NK-92 (cell line): ENCODE data around the gene NOLC1.
"Not testable (repeated sequence)": the region's sequence is repeated elsewhere in the genome, so short reads cannot be mapped to it uniquely, and the experiment has no call there.

Experiments
- DNase-seq: peaks from one replicate; lab custom pipeline; 2025; ENCODE audit not compliant: unreplicated experiment; lab: John Stamatoyannopoulos, UW

Gene NOLC1

DNA sequence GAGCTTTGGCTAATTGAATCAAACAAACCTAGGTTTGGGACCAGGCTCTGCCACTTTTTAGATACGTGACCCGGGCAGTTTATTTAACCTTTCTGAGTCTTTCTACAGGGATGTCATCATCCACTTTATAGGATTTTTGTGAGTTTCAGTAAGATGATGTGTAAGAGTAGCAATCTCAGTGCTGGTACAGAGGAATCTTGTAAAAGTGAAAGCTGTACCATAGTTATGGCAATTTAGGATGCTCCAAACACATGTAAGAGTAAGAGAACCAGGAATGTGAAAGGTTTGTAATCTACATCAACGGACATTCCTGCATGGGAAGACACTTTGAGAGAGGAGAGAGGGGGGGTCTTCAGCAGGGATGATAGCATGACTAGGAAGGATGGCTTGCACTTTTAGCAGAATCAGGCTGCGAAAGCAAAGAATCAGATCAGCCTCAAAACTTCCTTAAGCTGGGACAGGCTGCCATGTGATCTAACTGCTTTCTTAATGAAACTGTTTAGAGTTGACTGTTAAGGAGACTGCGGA is 968 bp downstream of the NOLC1 start:
- no peak for DNase-seq

- DNase-seq, result no peak
Measured at GRCh38 chr10:102154466-102155116, 2.4 kb downstream of the NOLC1 start.

DNA sequence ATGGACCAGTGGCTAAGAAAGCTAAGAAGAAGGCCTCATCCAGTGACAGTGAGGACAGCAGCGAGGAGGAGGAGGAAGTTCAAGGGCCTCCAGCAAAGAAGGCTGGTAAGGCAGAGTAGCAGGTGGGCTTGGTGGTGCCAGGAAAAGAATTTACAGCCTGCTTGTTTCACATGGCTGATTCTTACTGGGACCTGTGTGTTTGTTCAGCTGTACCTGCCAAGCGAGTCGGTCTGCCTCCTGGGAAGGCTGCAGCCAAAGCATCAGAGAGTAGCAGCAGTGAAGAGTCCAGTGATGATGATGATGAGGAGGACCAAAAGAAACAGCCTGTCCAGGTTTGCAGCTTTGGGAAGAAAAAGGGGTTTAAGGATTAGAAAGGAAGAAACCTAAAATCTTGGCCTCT is 5.0 kb downstream of the NOLC1 start:
- DNase-seq, result no peak

DNA sequence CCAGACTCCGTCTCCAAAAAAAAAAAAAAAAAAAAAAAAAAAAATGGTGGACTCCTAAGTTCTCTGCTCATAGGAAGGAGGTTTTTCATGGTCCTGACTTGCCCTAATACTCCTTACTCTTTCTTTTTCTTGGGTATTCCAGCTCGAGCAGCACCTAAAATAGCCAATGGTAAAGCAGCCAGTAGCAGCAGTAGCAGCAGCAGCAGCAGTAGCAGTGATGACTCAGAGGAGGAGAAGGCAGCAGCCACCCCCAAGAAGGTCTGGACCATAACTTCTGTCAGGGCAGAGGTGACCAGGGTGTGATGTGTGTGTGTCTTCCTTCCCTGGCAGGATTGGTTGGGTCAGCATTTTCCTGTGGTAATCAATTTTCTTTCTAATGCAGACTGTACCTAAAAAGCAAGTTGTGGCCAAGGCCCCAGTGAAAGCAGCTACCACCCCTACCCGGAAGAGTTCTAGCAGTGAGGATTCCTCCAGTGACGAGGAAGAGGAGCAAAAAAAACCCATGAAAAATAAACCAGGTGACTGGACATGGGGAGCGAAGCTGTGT is 6.9 kb downstream of the NOLC1 start:
- DNase-seq, result no peak

- no peak for DNase-seq
Measured at GRCh38 chr10:102159831-102160230, 7.6 kb downstream of the NOLC1 start.

- DNase-seq, result no peak
Measured at GRCh38 chr10:102163342-102163989, 11.3 kb downstream of the NOLC1 start.

- DNase-seq, result no peak
Measured at GRCh38 chr10:102167861-102168260, 15.7 kb downstream of the NOLC1 start.

- no peak for DNase-seq
Measured at GRCh38 chr10:102170602-102171001, 18.4 kb downstream of the NOLC1 start.

DNA sequence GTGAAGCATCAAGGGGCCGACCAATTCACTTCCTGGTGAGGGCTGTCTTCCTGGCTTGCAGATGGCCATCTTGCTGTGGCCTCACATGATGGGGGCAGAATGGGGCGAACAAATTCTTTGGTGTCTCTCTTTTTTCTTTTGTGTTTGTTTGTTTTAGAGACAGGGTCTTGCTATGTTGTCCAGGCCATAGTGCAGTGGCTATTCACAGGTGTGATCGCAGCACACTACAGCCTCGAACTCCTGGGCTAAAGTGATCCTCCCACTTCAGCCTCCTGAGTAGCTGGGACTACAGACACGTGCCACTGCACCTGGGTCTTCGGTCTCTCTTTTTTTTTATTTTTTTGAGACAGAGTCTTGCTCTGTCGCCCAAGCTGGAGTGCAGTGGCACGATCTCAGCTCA is 20.1 kb downstream of the NOLC1 start:
- DNase-seq, result no peak

- no peak for DNase-seq
Measured at GRCh38 chr10:102175415-102175814, 23.2 kb downstream of the NOLC1 start.

DNA sequence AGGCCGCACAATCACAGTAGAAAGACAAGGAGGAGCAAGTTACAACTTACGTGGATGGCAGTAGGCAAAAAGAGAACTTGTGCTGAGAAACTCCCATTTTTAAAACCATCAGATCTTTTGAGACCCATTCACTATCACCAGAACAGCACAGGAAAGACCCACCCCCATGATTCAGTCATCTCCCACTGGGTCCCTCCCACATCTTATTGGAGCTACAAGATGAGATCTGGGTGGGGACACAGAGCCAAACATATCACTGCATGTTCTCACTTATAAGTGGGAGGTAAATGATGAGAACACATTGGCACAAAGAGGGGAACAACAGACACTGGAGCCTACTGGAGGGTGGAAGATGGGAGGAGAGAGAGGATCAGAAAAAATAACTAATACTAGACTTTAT is 32.4 kb downstream of the NOLC1 start:
- no peak for DNase-seq

- no peak for DNase-seq
Measured at GRCh38 chr10:102185272-102185671, 33.1 kb downstream of the NOLC1 start.

GRCh38 chr10:102185811-102186527 is 33.8 kb downstream of the NOLC1 start:
- DNase-seq, result no peak

- no peak for DNase-seq
Measured at GRCh38 chr10:102188298-102188940, 36.2 kb downstream of the NOLC1 start.

DNA sequence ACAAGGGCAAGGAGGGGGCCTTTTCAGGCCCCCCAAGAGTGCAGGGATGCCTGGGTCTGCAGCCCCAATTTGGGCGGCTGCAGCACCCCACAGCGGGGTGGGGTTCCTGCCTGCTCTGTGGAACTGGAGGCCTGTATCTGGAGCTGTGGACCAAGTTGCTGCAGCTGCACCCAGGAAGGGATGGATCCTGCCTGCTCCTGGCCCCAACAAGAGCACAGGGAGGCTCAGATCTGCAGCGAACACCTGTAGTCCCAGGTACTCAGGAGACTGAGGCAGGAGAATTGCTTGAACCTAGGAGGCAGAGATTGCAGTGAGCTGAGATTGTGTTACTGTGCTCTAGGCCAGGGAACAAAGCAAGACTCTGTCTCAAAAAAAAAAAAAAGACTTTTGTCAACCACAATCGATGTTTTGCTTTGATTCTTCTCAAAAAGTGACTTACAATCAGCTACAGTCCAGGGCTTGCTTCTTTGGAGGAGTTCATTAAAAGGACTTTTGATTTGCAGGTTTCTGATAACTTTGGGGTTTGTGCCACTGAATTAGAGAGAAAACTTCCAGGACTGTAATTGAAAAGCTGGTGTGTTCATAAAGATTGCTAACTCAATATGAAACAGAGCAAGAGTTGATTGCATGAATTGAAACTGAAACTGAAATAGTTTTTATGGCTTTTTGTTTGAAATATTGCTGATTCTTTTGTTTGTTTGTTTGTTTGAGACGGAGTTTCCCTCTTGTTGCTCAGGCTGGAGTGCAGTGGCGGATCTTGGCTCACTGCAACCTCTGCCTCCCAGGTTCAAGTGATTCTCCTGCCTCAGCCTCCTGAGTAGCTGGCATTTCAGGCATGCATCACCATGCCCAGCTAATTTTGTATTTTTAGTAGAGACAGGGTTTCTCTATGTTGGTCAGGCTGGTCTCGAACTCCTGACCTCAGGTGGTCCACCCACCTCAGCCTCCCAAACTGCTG is 37.0 kb downstream of the NOLC1 start:
- not testable (repeated sequence) for DNase-seq

DNA sequence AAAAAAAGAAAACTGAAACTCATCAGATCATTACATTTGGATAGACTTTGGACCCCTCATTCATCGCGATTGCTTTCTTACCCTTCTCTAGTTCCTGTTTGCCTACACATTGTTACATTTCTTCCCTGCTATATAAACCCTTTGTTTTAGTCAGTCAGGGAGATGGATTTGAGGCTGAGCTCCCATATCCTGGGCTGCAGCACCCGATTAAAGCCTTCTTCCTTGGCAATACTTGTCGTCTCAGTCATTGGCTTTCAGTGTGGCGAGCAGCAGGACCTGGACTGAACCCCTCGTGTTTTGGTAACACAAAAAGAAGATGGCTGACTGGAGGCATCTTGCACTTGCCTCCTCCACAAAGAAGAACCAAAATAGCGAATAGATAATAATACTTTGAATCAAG is 39.8 kb downstream of the NOLC1 start:
- no peak for DNase-seq

DNA sequence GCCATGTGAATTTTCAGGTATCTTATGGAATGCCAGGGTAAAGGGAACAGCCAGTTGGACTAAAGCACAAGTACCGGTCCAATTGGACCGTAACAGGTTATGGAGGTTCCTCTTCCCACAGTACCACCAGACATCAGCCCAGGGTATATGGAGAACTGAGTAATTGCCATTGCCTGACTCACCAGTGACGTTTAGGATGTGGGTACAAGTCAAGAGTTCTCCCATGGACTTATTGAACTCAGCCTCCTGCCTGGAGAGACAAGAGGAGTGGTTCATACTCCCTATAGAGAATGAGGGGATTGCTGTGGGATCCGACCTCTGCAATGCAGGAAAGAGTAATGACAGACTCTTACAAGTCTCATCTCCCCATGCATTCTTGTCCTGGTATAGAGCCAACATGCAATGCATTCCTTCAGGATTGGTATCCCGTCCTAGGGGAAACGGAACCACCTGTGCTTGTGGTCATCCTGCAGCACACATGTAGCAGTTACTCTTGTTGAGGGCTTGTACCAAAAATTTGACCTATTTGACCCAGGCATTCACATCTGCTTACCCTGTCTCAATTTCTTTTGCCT is 43.2 kb downstream of the NOLC1 start:
- no peak for DNase-seq

GRCh38 chr10:102196893-102197292 is 44.7 kb downstream of the NOLC1 start:
- DNase-seq, result no peak

GRCh38 chr10:102198027-102198426 is 45.8 kb downstream of the NOLC1 start:
- no peak for DNase-seq
